Mammary microvascular endothelial cell (primary cell): Measurements from ENCODE around the gene VSTM1. TPM values are rescaled to one million over a fixed set of nuclear protein-coding genes. Genes with fewer than 3 reads are reported as not detected.

Source experiments
- total RNA-seq: library from RNA; depleted of rRNA; stranded (reverse); fragments of >200 nt; gene quantifications from 2 replicates; pipeline ENCODE4 v1.2.3, GENCODE V29; 2015

Gene VSTM1
- total RNA-seq, result not detected in 2 replicates

GRCh38 chr19:54063350-54064116 is at the start of gene VSTM1:
TSS of gene VSTM1 (minus strand) at chr19:54063897. CDS start at chr19:54063777, 120 bp downstream.

GRCh38 chr19:54102421-54103169 is 38.9 kb upstream of the VSTM1 start, which contains the start of gene NDUFA3:
TSS of gene NDUFA3 (plus strand) at chr19:54102855. CDS start at chr19:54102879, 24 bp downstream.

GRCh38 chr19:54100561-54100960 is 36.9 kb upstream of the VSTM1 start, which contains the start of gene OSCAR:
TSS of gene OSCAR (minus strand) at chr19:54100803. CDS start at chr19:54100792, 11 bp downstream.

GRCh38 chr19:54081032-54081431 is 17.3 kb upstream of the VSTM1 start, which contains the start of gene TARM1:
TSS of gene TARM1 (minus strand) at chr19:54081365. CDS start at chr19:54081340, 25 bp downstream.

DNA sequence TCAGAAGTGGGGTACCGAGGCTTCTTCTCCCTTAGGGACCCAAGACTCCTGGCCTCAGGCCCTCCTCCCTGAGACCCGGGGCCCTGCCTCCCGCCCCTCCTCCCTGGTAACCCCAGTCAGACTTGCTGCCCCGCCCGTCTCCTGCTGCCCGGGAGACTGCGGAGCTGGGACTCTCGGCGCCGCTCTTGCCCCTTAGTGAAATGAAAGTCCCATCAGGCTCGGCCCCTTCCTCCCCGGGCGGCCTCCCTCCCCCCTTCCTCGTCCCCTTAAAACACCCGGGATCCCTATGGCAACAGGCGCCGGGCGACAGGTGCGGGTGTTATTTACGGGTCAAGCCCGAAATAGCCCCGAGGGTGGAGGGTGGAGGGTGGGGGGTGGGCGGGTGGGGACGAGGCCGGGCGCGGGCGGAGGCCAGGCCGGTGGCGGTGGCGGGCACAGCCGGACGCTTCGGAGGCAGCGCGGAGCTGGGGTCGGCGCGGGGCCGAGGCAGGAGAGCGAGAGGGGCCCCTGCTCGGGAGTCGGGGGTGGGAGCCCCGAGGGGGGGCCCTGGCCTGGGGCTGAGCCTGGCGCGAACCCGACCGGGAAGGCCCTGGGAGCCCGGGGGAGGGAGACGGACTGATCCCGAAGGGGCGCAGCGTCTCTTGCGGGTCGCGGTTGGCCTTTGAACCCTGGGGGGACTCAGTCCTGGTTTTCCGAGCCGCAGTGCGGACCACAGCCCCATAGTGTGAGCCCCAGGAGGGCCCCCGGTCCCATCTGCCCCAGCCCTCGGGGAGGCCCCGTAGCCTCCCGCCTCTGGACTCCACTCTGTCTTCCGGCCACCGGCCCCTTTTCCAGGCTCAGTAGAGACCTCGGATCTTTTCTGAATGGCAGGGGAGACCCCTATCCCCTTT is 72.2 kb downstream of the VSTM1 start, which contains the start of gene CACNG6:
CACNG6 (plus strand) TSS at position 414 of the 890 bp plus-strand sequence. CDS start 1,241 bp downstream, outside the sequence.

Other genes starting within 250 kb of the VSTM1 start
- gene NLRP12, start 239.6 kb downstream of the VSTM1 start, total RNA-seq, result 1.6 and 2.0 TPM in 2 replicates
- 113 and 130 TPM in 2 replicates for gene MYADM, start 196.0 kb downstream of the VSTM1 start, total RNA-seq
- not detected in 2 replicates for gene PRKCG, start 181.7 kb downstream of the VSTM1 start, total RNA-seq
- not detected in 2 replicates for gene CACNG7, start 154.6 kb downstream of the VSTM1 start, total RNA-seq
- gene CACNG8, start 101.0 kb downstream of the VSTM1 start, total RNA-seq, result 0.15 and 0.20 TPM in 2 replicates
- 3.9 and 4.9 TPM in 2 replicates for gene CACNG6, start 72.3 kb downstream of the VSTM1 start, total RNA-seq
- not detected in 2 replicates for gene TARM1, start 17.5 kb upstream of the VSTM1 start, total RNA-seq
- gene OSCAR, start 36.9 kb upstream of the VSTM1 start, total RNA-seq, result not detected in 2 replicates
- 25.6 and 46.0 TPM in 2 replicates for gene NDUFA3, start 39.0 kb upstream of the VSTM1 start, total RNA-seq
- 57.4 and 58.0 TPM in 2 replicates for gene TFPT, start 51.8 kb upstream of the VSTM1 start, total RNA-seq
- 107 and 123 TPM in 2 replicates for gene PRPF31, start 51.9 kb upstream of the VSTM1 start, total RNA-seq
- 11.1 and 15.0 TPM in 2 replicates for gene CNOT3, start 73.9 kb upstream of the VSTM1 start, total RNA-seq
- gene LENG1, start 95.8 kb upstream of the VSTM1 start, total RNA-seq, result 5.9 and 9.5 TPM in 2 replicates
- gene TMC4, start 109.3 kb upstream of the VSTM1 start, total RNA-seq, result not detected in 2 replicates
- gene MBOAT7, start 125.7 kb upstream of the VSTM1 start, total RNA-seq, result 176 and 214 TPM in 2 replicates
- 92.1 and 103 TPM in 2 replicates for gene TSEN34, start 127.4 kb upstream of the VSTM1 start, total RNA-seq
- 2,166 and 2,183 TPM in 2 replicates for gene RPS9, start 137.0 kb upstream of the VSTM1 start, total RNA-seq
- gene LILRB3, start 159.1 kb upstream of the VSTM1 start, total RNA-seq, result not detected in 2 replicates
- gene LILRA6, start 178.9 kb upstream of the VSTM1 start, total RNA-seq, result not detected in 2 replicates
- not detected in 2 replicates for gene LILRB5, start 193.4 kb upstream of the VSTM1 start, total RNA-seq
- gene LILRB2, start 217.2 kb upstream of the VSTM1 start, total RNA-seq, result not detected in 2 replicates
- gene LILRA5, start 249.3 kb upstream of the VSTM1 start, total RNA-seq, result not detected in 2 replicates